ENCODE data around the gene ERICH2.

The ERICH2 gene

DNA sequence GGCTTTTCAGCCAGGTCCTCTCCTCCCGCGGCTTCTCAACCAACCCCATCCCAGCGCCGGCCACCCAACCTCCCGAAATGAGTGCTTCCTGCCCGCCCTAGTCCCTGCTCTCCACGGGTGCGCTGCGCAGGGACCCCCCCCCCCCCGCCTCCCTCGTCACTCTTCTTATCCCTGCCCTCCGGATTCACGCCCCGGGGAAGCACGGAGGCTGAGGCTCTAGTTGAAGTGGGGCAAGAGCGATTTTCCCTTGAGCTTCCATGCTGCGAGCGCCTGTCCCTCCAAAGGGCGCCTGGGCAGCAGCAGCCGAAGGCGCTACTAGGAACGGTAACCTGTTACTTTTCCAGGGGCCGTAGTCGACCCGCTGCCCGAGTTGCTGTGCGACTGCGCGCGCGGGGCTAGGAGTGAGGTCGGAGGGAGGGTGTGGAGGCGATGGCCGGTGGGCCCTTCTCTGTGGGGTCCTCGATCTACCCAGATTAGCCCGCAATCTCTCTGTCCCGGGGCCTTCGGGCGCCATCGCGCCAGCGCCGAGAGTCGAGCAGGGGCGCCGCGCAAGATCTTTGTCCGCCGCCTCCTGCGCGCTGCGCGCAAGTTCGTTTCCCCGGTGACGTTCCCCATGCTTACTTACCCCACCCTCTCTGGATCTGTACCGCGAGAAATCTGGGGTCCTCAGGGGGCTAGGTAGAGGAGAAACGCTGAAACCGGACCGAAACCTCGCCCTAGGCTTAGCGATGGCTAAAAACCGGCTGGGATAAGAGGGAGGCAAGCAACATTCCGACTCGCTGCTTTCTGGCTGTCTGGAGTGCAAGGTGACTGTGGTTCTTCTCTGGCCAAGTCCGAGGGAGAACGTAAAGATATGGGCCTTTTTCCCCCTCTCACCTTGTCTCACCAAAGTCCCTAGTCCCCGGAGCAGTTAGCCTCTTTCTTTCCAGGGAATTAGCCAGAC is 47.2 kb downstream of the ERICH2 start:
- peak; percentile 10 for DNase-seq (ENCODE audit: low read depth)
- TF ChIP-seq, protein P1, sequence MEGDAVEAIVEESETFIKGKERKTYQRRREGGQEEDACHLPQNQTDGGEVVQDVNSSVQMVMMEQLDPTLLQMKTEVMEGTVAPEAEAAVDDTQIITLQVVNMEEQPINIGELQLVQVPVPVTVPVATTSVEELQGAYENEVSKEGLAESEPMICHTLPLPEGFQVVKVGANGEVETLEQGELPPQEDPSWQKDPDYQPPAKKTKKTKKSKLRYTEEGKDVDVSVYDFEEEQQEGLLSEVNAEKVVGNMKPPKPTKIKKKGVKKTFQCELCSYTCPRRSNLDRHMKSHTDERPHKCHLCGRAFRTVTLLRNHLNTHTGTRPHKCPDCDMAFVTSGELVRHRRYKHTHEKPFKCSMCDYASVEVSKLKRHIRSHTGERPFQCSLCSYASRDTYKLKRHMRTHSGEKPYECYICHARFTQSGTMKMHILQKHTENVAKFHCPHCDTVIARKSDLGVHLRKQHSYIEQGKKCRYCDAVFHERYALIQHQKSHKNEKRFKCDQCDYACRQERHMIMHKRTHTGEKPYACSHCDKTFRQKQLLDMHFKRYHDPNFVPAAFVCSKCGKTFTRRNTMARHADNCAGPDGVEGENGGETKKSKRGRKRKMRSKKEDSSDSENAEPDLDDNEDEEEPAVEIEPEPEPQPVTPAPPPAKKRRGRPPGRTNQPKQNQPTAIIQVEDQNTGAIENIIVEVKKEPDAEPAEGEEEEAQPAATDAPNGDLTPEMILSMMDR (IDR thresholded peaks at IDR 0.05; ENCODE audit: low read length, missing control alignments), result no peak
- H3K4me3 ChIP-seq (replicated peaks; ENCODE audit: low read depth, low read length), result peak overlapping the region; percentile 27

DNA sequence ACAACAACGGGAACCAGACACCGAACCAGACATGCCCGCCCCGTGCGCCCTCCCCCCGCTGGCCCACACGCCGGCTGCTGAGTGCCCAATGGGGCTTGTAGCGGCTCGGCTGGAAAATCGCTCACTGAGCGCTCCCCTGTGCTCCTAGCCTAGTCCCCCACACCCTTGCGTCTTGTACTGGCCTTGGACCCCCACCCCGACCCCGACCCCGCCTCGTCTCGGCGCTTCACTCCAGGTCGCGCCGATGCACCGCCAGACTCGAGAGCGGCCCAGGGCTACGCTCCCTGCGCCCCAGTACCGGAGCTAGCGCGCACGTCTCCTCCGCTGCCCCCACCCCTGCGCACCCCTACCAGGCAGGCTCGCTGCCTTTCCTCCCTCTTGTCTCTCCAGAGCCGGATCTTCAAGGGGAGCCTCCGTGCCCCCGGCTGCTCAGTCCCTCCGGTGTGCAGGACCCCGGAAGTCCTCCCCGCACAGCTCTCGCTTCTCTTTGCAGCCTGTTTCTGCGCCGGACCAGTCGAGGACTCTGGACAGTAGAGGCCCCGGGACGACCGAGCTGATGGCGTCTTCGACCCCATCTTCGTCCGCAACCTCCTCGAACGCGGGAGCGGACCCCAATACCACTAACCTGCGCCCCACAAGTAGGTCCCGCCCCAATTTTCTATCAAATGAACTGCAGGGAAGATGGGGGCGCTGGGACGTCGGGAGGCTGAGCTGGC is 48.0 kb downstream of the ERICH2 start:
- TF ChIP-seq, protein P1 (IDR thresholded peaks at IDR 0.05; ENCODE audit: low read length, missing control alignments), result no peak
- no peak for DNase-seq (ENCODE audit: low read depth)
- H3K4me3 ChIP-seq (replicated peaks; ENCODE audit: low read depth, low read length), result no peak overlapping the region

DNA sequence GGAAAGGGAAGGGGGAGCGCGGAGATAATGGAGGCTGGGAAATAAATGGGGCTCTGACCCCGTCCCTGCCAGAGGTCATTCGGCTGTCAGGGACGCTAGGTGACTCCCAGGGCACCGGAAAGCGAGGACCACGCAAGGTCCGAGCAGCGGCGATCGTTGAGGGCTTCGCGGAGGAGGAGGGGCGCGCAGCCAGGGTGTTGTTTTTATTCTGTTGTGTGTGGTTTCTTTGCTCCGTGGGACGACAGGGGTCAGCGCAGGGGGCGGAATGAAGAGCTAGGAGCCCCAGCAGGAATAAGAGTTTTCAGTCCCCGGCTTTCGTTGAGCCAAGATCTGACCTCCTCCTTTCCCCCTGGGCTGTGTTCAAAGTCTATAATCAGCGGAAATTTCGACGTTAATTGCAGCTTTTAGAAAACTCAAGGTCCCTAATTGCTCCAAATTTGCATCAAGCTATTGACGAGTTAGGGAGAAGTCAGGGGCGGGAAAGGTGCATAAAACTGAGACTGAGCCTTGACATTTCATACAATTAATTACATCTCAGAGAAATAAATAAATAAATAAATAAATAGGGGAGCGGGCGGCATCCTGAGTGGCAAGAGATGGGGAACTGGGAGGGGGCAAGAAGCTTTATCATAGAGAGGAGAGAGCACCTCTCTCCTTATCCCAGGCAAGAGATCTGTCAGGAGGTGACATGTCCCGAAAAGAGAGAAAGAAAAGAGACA is 48.7 kb downstream of the ERICH2 start:
- TF ChIP-seq, protein P1 (IDR thresholded peaks at IDR 0.05; ENCODE audit: low read length, missing control alignments), result no peak
- no peak overlapping the region for H3K4me3 ChIP-seq (replicated peaks; ENCODE audit: low read depth, low read length)
- DNase-seq (ENCODE audit: low read depth), result no peak

DNA sequence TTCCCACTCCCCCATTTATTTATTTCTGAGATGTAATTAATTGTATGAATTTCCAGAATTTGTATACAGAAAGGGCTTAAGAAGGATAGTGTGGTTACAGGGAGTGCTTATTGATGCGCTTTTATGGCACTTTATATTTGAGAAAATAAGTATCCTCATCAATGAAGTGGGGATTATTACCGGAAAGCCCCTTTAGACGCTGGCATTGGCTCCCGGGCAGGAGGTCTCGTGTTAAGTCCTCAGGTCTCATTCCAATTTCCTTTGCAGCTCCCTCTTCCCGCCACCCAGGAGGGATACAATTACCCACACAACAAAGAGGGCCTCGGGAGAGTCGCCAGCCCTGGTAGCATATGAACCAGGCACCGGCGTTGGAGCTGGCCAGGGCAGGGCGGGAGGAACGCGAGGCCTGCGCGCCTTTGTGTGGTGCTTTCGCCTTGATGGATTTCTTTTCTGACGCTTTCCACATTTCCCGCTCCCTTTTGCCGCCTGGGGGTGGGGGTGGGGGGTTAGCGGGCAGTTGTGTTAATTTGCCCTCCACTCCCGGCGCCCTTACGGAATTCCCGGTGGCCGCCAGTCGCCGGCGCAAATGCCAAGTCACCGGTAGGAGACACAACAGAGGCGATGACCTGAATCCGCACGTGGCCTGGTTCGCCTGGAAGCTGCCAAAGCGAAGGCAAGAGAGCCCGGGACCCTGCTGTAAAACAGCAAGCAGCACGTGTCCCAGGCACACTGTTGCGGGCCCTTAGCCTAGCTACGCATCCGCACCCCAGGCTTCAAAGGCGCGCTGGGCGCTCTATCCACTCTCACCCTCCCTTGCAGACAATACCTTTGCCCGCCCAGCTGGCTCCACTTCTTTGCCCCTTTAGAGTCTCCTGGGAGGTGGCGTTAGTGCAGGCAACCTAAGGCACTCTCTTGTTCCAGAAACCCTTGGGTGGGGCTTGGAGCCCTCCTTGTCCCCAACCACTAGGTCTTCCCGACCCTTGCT is 49.8 kb downstream of the ERICH2 start:
- no peak for DNase-seq (ENCODE audit: low read depth)
- no peak overlapping the region for H3K4me3 ChIP-seq (replicated peaks; ENCODE audit: low read depth, low read length)
- TF ChIP-seq, protein P1 (IDR thresholded peaks at IDR 0.05; ENCODE audit: low read length, missing control alignments), result no peak

DNA sequence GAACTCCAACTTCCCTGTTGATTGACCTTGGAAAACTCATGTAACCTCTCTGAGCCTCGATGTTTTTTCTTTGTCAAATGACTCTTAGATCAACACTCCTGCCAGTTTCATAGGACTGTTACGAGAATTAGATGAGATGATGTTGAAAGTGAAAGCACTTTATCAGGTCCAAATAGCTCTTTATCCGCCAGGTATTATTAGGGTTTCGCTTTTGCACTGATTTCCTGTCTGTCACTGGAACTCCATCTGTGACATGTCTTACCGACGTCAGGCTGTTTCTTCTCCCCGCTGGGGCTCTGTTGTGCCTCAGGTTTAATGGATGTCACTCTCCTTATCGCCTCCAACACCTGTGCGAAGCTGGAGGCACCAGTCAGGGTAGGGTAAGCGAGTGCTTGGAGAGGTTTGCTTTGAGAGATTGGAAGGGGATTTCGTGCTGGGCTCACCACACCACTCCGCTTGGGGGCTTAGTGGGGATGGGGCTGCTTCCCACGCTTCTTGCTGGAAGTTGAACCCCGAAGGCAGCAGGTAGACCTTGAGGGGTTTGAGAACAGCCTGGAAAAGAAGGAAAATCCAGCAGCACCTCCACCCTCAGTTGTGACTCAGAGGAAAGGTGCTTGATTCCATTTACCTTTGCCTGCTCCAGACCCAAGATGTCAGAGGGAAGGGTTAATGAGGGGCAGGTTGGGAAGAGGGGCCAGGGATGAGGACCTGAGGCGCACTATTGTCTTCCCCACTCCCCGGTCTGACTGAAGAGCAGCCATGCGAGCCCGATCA is 50.8 kb downstream of the ERICH2 start:
- no peak overlapping the region for H3K4me3 ChIP-seq (replicated peaks; ENCODE audit: low read depth, low read length)
- no peak for DNase-seq (ENCODE audit: low read depth)
- TF ChIP-seq, protein P1 (IDR thresholded peaks at IDR 0.05; ENCODE audit: low read length, missing control alignments), result no peak

Measured in fibroblast of pulmonary artery (primary cell).